Neural cell (in vitro differentiated cells): Measurements from ENCODE around the gene IREB2. TPM values are rescaled to one million over a fixed set of nuclear protein-coding genes. Genes with fewer than 3 reads are reported as not detected.
"Not testable (repeated sequence)": the region's sequence is repeated elsewhere in the genome, so short reads cannot be mapped to it uniquely, and the experiment has no call there.

Source experiments
- H2AFZ ChIP-seq: fragments of 200-600, 300-800 bp; sonication (generic), shearing (Covaris generic); 2 replicates; pipeline ENCODE4 v1.6.0; 2014; ENCODE audit warnings: low read depth, mild to moderate bottlenecking, antibody characterized with exemption, low read length, moderate library complexity
- H3F3A ChIP-seq: fragments of 200-600 bp; shearing (Covaris generic); 2 replicates; pipeline ENCODE4 v1.6.1; 2016; ENCODE audit warnings: mild to moderate bottlenecking, moderate library complexity, mixed read lengths, antibody characterized with exemption, low read length; ENCODE audit not compliant: insufficient read depth, poor library complexity, severe bottlenecking
- H3K27ac ChIP-seq: fragments of 200-600, 300-800 bp; sonication (generic), shearing (Covaris generic); 2 replicates; pipeline ENCODE4 v1.5.1; 2014; ENCODE audit warnings: mild to moderate bottlenecking, low read length, moderate library complexity
- H3K27me3 ChIP-seq: fragments of 300-800, 200-600 bp; sonication (generic), shearing (Covaris generic); 2 replicates; pipeline ENCODE4 v1.6.0; 2014; ENCODE audit warnings: mild to moderate bottlenecking, low read depth, low read length, moderate library complexity; ENCODE audit not compliant: insufficient read depth
- H3K36me3 ChIP-seq: fragments of 300-800, 200-600 bp; sonication (generic), shearing (Covaris generic); 2 replicates; pipeline ENCODE4 v1.5.1; 2014; ENCODE audit warnings: mild to moderate bottlenecking, antibody characterized with exemption, low read length, moderate library complexity; ENCODE audit not compliant: insufficient read depth
- H3K4me2 ChIP-seq: fragments of 300-800, 200-600 bp; sonication (generic), shearing (Covaris generic); 2 replicates; pipeline ENCODE4 v1.6.0; 2014; ENCODE audit warnings: mild to moderate bottlenecking, low read length
- H3K4me3 ChIP-seq: fragments of 300-800, 200-600 bp; sonication (generic), shearing (Covaris generic); 2 replicates; pipeline ENCODE4 v1.5.1; 2014; ENCODE audit warnings: mild to moderate bottlenecking, low read length, moderate library complexity
- H3K79me2 ChIP-seq: fragments of 200-600 bp; shearing (Covaris generic); replicated peaks from 2 replicates; pipeline ENCODE4 v1.6.0; 2014; ENCODE audit warnings: mild to moderate bottlenecking, low read length, moderate library complexity; ENCODE audit not compliant: insufficient read depth
- H3K9ac ChIP-seq: fragments of 300-800, 200-600 bp; sonication (generic), shearing (Covaris generic); 2 replicates; pipeline ENCODE4 v1.6.1; 2016; ENCODE audit warnings: mild to moderate bottlenecking, low read length, mixed read lengths
- H3K9me2 ChIP-seq: fragments of 200-600 bp; shearing (Covaris generic); 2 replicates; pipeline ENCODE4 v1.6.1; 2016; ENCODE audit warnings: mild to moderate bottlenecking, low read length, mixed read lengths; ENCODE audit not compliant: insufficient read depth
- H3K9me3 ChIP-seq: fragments of 200-600, 300-800 bp; sonication (generic), shearing (Covaris generic); 2 replicates; pipeline ENCODE4 v1.6.1; 2016; ENCODE audit warnings: mild to moderate bottlenecking, mixed run types, low read length, moderate library complexity, mixed read lengths
- H4K20me1 ChIP-seq: fragments of 200-600 bp; shearing (Covaris generic); 2 replicates; pipeline ENCODE4 v1.6.1; 2016; ENCODE audit warnings: mild to moderate bottlenecking, mixed run types; ENCODE audit not compliant: insufficient read depth
- EP300 ChIP-seq: fragments of 450-650 bp; conservative IDR thresholded peaks from 2 replicates; pipeline ENCODE4 v1.6.1; 2014; ENCODE audit warnings: antibody characterized with exemption, mild to moderate bottlenecking, moderate library complexity; ENCODE audit not compliant: poor library complexity, severe bottlenecking
- EZH2 ChIP-seq: fragments of 200-600, 300-800 bp; shearing (Covaris generic), sonication (generic); IDR thresholded peaks from 2 replicates; pipeline ENCODE4 v1.6.1; 2014; ENCODE audit warnings: antibody characterized with exemption, low read length, borderline replicate concordance, mild to moderate bottlenecking; ENCODE audit not compliant: insufficient read depth, poor library complexity, severe bottlenecking
- MXI1 ChIP-seq: fragments of 450-650 bp; conservative IDR thresholded peaks from 2 replicates; pipeline ENCODE4 v1.6.1; 2014; ENCODE audit warnings: antibody characterized with exemption, mild to moderate bottlenecking; ENCODE audit not compliant: poor library complexity, severe bottlenecking
- POLR2AphosphoS5 ChIP-seq: IDR thresholded peaks from 2 replicates; pipeline ENCODE4 v1.6.1; 2012
- RAD21 ChIP-seq: fragments of 450-650 bp; conservative IDR thresholded peaks from 2 replicates; pipeline ENCODE4 v1.6.1; 2014; ENCODE audit warnings: antibody characterized with exemption, mild to moderate bottlenecking, moderate library complexity
- SMC3 ChIP-seq: fragments of 450-650 bp; conservative IDR thresholded peaks from 2 replicates; pipeline ENCODE4 v1.6.1; 2014; ENCODE audit warnings: antibody characterized with exemption, mild to moderate bottlenecking, moderate library complexity; ENCODE audit not compliant: poor library complexity
- TAF1 ChIP-seq: IDR thresholded peaks from 2 replicates; pipeline ENCODE4 v1.6.1; 2012; ENCODE audit warnings: low read depth
- polyA plus RNA-seq: library from polyadenylated mRNA; depleted of rRNA; stranded (reverse); fragments of >200 nt; gene quantifications from 2 replicates; pipeline ENCODE4 v1.2.3, GENCODE V29; 2014
- TF ChIP-seq, protein P1 (sequence below): IDR thresholded peaks from 2 replicates; pipeline ENCODE4 v1.6.1; 2012; ENCODE audit warnings: borderline replicate concordance
- TF ChIP-seq, protein P2 (sequence below): fragments of 450-650 bp; IDR thresholded peaks from 2 replicates; pipeline ENCODE4 v1.5.1; 2014; ENCODE audit warnings: antibody characterized with exemption, mild to moderate bottlenecking, moderate library complexity; ENCODE audit not compliant: poor library complexity, severe bottlenecking

Gene IREB2
- polyA plus RNA-seq, 1 donor from 2014 or later: 45.5 TPM

DNA sequence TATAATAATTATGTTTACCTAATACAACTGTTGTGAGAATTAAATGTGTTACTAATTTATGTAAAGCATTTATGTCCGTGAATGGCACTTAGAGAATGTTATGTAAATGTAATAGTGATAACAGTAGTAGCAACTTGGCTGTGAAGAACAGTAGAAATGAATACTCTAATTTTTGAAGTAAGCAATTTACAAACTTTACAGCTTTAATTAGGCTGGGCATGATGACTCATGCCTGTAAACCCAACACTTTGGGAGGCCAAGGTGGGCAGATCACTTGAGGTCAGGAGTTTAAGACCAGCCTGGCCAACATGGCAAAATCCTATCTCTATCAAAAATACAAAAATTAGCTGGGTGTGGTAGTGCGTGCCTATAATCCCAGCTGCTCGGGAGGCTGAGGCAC, 33.9 kb upstream of the IREB2 start:
- H3K4me3 ChIP-seq: no peak overlapping the region
- no peaks in the 10 kb centered on the region for H3K27me3 ChIP-seq
- no peaks in the 10 kb centered on the region for H4K20me1 ChIP-seq
- no peaks in the 10 kb centered on the region for H3F3A ChIP-seq
- no peaks in the 10 kb centered on the region for H3K9me2 ChIP-seq
- H3K36me3 ChIP-seq: no peaks in the 10 kb centered on the region
- no peak overlapping the region for H3K4me2 ChIP-seq
- H3K9ac ChIP-seq: no peak overlapping the region
- H2AFZ ChIP-seq: no peak overlapping the region
- no peak for TF ChIP-seq MXI1
- no peak for TF ChIP-seq RAD21
- no peak for TF ChIP-seq EZH2
- TF ChIP-seq POLR2AphosphoS5: no peak
- no peak for TF ChIP-seq SMC3
- TF ChIP-seq TAF1: no peak
- TF ChIP-seq, protein P1, sequence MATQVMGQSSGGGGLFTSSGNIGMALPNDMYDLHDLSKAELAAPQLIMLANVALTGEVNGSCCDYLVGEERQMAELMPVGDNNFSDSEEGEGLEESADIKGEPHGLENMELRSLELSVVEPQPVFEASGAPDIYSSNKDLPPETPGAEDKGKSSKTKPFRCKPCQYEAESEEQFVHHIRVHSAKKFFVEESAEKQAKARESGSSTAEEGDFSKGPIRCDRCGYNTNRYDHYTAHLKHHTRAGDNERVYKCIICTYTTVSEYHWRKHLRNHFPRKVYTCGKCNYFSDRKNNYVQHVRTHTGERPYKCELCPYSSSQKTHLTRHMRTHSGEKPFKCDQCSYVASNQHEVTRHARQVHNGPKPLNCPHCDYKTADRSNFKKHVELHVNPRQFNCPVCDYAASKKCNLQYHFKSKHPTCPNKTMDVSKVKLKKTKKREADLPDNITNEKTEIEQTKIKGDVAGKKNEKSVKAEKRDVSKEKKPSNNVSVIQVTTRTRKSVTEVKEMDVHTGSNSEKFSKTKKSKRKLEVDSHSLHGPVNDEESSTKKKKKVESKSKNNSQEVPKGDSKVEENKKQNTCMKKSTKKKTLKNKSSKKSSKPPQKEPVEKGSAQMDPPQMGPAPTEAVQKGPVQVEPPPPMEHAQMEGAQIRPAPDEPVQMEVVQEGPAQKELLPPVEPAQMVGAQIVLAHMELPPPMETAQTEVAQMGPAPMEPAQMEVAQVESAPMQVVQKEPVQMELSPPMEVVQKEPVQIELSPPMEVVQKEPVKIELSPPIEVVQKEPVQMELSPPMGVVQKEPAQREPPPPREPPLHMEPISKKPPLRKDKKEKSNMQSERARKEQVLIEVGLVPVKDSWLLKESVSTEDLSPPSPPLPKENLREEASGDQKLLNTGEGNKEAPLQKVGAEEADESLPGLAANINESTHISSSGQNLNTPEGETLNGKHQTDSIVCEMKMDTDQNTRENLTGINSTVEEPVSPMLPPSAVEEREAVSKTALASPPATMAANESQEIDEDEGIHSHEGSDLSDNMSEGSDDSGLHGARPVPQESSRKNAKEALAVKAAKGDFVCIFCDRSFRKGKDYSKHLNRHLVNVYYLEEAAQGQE: no peak
- TF ChIP-seq, protein P2, sequence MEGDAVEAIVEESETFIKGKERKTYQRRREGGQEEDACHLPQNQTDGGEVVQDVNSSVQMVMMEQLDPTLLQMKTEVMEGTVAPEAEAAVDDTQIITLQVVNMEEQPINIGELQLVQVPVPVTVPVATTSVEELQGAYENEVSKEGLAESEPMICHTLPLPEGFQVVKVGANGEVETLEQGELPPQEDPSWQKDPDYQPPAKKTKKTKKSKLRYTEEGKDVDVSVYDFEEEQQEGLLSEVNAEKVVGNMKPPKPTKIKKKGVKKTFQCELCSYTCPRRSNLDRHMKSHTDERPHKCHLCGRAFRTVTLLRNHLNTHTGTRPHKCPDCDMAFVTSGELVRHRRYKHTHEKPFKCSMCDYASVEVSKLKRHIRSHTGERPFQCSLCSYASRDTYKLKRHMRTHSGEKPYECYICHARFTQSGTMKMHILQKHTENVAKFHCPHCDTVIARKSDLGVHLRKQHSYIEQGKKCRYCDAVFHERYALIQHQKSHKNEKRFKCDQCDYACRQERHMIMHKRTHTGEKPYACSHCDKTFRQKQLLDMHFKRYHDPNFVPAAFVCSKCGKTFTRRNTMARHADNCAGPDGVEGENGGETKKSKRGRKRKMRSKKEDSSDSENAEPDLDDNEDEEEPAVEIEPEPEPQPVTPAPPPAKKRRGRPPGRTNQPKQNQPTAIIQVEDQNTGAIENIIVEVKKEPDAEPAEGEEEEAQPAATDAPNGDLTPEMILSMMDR: no peak
- TF ChIP-seq EP300: no peak
- no peaks in the 10 kb centered on the region for H3K9me3 ChIP-seq
- no peak overlapping the region for H3K27ac ChIP-seq
- H3K79me2 ChIP-seq: no peaks in the 10 kb centered on the region

DNA sequence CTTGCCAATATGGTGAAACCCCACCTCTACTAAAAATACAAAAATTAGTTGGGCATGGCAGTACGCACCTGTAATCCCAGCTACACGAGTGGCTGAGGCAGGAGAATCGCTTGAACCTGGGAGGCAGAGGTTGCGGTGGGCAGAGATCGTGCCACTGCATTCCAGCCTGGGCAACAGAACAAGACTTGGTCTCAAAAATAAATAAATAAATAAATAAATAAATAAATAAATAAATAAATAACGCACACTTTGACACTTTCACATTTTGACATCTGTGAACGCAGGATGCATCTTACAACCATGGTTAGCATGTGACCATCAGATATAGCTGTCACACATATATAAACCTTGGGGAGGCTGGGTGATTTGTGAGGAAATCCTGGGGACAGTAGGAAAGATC, 33.2 kb upstream of the IREB2 start:
- not testable (repeated sequence) for H3K36me3 ChIP-seq, H3K4me3 ChIP-seq, H3K9ac ChIP-seq, H3F3A ChIP-seq, H2AFZ ChIP-seq, H3K9me3 ChIP-seq, H3K4me2 ChIP-seq, H3K27me3 ChIP-seq, H3K9me2 ChIP-seq, H3K79me2 ChIP-seq, H4K20me1 ChIP-seq, H3K27ac ChIP-seq

DNA sequence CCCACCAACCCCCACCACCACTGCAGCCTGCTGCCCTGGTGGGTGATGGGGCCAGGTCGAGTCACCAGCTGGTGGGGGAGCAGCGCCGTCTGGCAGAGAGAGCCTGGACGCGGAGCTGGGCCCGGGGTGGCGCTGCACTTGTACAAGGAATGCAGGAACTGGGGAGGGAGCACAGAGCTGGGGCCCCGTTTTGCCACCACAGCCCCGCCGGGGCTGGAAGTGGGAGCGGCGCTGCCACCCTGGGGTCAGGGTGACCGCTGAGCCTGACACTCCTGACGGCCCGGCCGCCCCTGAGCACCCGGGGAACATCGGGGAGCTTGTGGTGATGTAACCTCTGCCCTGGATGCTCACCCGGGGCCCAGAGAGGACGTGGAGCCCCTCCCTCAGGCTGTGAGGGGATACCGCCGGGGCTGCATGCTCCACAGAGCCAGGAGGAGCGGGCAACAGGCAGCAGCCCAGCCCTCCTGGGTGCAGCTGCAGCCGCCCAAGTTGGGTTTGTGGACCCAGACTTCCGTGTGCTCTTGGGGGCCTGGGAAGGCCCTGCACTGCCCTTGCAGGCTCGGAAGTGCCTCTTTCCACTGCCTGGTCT, 32.6 kb upstream of the IREB2 start:
- no peaks in the 10 kb centered on the region for H4K20me1 ChIP-seq
- no peaks in the 10 kb centered on the region for H3K79me2 ChIP-seq
- no peak overlapping the region for H3K4me2 ChIP-seq
- H3K4me3 ChIP-seq: no peak overlapping the region
- no peak overlapping the region for H2AFZ ChIP-seq
- TF ChIP-seq, protein P2: no peak
- TF ChIP-seq EP300 (no peak), MXI1 (no peak), EZH2 (no peak), POLR2AphosphoS5 (no peak), TAF1 (no peak), RAD21 (no peak), SMC3 (no peak)
- TF ChIP-seq, protein P1: no peak
- no peaks in the 10 kb centered on the region for H3F3A ChIP-seq
- no peaks in the 10 kb centered on the region for H3K9me2 ChIP-seq
- H3K27me3 ChIP-seq: no peaks in the 10 kb centered on the region
- H3K27ac ChIP-seq: no peak overlapping the region
- no peaks in the 10 kb centered on the region for H3K36me3 ChIP-seq
- no peak overlapping the region for H3K9ac ChIP-seq
- no peaks in the 10 kb centered on the region for H3K9me3 ChIP-seq
